ENCODE results near the gene GPX3.
A peak's percentile ranks its signal among the peaks of the same experiment; 100 is the strongest.

Gene GPX3

DNA sequence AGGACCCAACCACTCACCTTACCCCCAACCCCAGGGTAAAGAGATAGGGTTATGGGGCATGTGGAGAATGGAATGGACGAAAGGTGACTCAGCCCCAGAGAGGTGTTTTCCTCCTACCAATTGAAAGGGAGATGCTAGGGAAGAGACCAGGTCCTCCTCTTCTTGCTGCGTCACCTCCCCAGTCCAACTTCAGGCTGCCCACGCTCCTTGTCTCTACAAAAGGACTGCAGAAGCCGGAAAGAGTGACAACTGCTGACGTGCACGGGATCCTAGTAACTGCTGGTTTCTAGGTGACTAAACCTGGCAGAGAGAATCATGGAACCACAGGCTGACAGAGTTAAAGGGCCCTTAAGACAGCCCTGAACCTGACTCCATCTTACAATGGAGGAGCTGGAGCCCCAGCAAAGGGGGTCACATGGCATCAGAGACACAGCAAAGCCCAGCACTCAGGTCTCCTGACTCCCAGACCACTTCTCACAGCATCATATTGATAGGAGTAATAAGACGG, 2.2 kb downstream of the GPX3 start:
- peaks cover 11% of the 10 kb centered on the region for H3K4me1 Mint-ChIP-seq
- no peaks in the 10 kb centered on the region for H3K9me3 Mint-ChIP-seq
- no peak overlapping the region for H3K4me3 Mint-ChIP-seq
- H3K27ac Mint-ChIP-seq, result no peak overlapping the region
- DNase-seq, result no peak
- peaks cover 15% of the 10 kb centered on the region for H3K36me3 Mint-ChIP-seq
- CTCF ChIA-PET, result no interaction called here
- H3K27me3 Mint-ChIP-seq, result peaks cover 31% of the 10 kb centered on the region

DNA sequence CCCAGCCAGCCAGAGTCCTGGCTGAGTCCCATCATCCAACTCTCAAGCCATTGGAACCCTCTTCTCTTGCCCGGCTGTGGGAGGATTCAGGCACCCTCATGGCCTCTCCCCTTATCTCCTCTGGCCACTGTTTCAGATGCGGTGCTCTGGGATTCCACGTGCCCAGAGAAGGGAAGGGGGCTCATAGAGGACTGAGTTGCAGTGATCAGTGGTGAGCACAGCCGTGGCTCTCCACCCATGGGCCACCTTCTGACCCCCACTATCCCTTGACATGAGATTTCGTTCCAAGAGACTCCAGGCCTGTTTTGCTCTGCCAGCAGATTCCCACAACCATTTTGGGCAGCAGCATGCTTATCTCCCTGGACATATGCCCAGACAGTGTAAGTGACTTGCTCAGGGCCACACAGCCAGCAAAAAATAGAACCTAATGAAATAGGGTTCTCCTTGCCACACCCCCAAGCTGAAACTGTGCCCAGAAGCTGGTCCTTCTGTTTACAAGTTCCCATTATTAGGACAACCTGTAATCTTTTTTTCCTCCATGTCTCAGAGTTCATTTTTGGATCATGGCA, 2.7 kb downstream of the GPX3 start:
- no peak for DNase-seq
- Mint-ChIP-seq H3K27me3 (peaks cover 31% of the 10 kb centered on the region), H3K4me3 (no peak overlapping the region), H3K36me3 (peaks cover 16% of the 10 kb centered on the region), H3K27ac (no peak overlapping the region), H3K9me3 (no peaks in the 10 kb centered on the region), H3K4me1 (peaks cover 11% of the 10 kb centered on the region)
- CTCF ChIA-PET, result no interaction called here

DNA sequence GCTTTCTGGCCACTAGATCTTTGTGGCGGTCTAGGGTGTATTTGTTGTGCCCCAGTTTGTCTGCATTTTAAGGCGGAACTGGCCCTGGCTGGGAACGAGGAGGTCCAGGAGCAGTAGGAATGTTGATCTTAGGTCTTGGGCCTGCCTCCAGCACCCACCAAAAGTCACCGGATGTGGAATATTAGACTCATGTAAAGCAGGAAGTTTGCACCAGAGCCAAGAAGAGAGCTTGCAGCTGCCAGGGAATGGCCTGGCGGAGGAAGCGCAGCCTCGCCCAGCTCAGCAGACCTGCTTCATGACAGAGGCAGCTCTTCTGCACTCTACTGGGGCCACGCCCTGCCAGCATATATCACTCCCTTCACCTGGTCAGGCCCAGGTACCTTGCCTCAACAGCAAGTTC, 3.3 kb downstream of the GPX3 start:
- Mint-ChIP-seq H3K4me1 (peaks cover 11% of the 10 kb centered on the region), H3K9me3 (no peaks in the 10 kb centered on the region), H3K27me3 (peaks cover 31% of the 10 kb centered on the region), H3K36me3 (peaks cover 20% of the 10 kb centered on the region), H3K27ac (no peak overlapping the region), H3K4me3 (no peak overlapping the region)
- CTCF ChIA-PET, result no interaction called here
- no peak for DNase-seq

DNA sequence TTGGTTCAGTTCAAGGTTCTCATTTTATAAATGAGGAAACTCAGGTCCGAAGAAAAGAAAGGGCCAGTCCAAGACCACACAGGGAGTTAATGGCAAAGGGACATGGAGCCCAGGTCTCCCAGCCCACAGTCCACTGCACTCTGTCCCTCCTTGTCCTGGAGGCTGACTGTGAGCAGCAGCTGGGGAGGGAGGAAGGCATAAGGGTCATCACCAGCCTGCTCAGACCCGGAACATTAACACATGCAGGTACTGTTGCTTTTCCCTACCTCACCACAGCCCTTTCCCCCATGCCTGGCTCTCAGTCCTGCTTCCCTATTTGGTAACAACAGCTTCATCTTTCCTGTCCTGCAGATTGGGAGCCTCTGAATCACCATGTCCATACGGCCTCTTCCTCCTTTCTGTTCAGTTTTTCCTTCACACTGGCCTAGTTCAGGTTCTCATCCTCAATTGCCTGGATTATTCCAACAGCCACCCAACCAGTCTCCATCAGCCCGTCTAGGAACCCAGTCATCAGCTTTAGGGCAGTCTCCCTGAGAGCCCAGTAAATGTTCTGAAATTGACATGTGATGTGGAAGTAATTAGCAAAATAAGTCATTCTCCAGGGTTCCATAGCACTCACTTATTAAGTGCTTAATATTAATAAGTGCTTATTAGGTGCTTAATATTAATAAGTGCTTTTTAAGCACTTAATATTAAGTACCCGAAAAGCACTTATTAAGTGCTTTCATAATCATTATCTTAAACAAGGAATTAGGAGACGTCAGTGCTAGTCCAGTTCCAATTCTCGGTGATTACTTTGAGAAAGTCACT, 4.3 kb downstream of the GPX3 start:
- CTCF ChIA-PET, result interaction anchor here (0.9 kb wide), 1 partner anchor 25 kb away, joined by 4 read pairs; no protein-coding TSS in a partner anchor
- Mint-ChIP-seq H3K4me3 (no peak overlapping the region), H3K9me3 (no peaks in the 10 kb centered on the region), H3K36me3 (peaks cover 27% of the 10 kb centered on the region), H3K27me3 (peaks cover 29% of the 10 kb centered on the region), H3K27ac (no peak overlapping the region), H3K4me1 (peaks cover 5% of the 10 kb centered on the region)
- no peak for DNase-seq

DNA sequence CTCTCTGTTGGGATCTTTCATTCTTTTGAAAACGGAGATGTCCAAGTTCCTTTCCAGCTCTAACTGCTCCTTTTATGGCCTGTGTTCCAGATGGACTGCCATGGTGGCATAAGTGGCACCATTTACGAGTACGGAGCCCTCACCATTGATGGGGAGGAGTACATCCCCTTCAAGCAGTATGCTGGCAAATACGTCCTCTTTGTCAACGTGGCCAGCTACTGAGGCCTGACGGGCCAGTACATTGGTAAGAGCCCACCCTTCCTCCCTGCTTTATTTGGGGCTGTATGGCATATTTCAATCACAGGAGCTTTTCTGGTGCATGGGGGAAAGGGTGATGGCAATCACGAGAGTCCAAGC, 4.8 kb downstream of the GPX3 start:
- Mint-ChIP-seq H3K9me3 (no peaks in the 10 kb centered on the region), H3K27me3 (peaks cover 23% of the 10 kb centered on the region), H3K4me3 (no peak overlapping the region), H3K36me3 (peaks cover 29% of the 10 kb centered on the region), H3K4me1 (peaks cover 5% of the 10 kb centered on the region), H3K27ac (no peak overlapping the region)
- no peak for DNase-seq
- CTCF ChIA-PET, result no interaction called here

DNA sequence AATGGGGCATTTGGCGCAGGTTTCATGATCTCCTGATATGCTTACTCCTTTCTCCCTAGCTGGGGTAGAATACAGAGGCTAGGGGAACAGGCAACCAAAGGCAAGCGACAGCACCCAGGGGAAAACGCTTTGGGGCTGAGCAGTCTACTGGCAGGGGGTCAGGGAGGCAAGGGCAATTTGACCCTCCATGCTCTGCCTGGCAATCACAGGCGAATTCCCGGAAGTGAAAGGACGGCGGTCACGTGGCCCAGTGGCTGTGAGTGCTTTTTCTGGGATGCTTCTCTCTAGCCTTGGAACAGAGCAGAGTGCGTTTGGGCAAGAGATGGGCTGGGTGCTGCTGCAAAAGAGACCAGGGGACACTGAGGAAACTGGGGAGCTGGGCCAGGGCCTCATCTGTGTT, 5.7 kb downstream of the GPX3 start:
- Mint-ChIP-seq H3K9me3 (no peaks in the 10 kb centered on the region), H3K36me3 (peaks cover 35% of the 10 kb centered on the region), H3K4me1 (peaks cover 2% of the 10 kb centered on the region), H3K27ac (peak overlapping the region; percentile 19), H3K27me3 (peaks cover 15% of the 10 kb centered on the region), H3K4me3 (no peak overlapping the region)
- no peak for DNase-seq
- CTCF ChIA-PET, result interaction anchor here (1.0 kb wide), 1 partner anchor 100 kb away, joined by 4 read pairs; no protein-coding TSS in a partner anchor

DNA sequence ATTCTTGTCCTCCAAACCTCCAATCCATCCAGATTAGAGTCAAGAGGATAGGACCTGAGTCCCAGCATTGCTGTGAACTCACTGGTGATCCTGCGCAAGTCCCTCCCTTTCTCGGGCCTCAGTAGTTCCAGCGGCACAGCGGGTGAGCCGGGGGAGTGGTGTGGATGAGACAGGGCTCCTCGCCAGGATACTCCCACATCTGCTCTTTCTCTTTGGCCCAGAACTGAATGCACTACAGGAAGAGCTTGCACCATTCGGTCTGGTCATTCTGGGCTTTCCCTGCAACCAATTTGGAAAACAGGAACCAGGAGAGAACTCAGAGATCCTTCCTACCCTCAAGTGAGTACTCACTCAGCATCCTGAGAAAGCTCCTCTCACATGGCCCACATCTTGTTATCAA, 6.3 kb downstream of the GPX3 start:
- no peaks in the 10 kb centered on the region for H3K9me3 Mint-ChIP-seq
- H3K4me3 Mint-ChIP-seq, result no peak overlapping the region
- H3K27me3 Mint-ChIP-seq, result peaks cover 9% of the 10 kb centered on the region
- peaks cover 38% of the 10 kb centered on the region for H3K36me3 Mint-ChIP-seq
- H3K4me1 Mint-ChIP-seq, result no peaks in the 10 kb centered on the region
- H3K27ac Mint-ChIP-seq, result peak overlapping the region; percentile 19
- no peak for DNase-seq
- CTCF ChIA-PET, result interaction anchor here (1.0 kb wide), 1 partner anchor 99 kb away, joined by 4 read pairs; no protein-coding TSS in a partner anchor

DNA sequence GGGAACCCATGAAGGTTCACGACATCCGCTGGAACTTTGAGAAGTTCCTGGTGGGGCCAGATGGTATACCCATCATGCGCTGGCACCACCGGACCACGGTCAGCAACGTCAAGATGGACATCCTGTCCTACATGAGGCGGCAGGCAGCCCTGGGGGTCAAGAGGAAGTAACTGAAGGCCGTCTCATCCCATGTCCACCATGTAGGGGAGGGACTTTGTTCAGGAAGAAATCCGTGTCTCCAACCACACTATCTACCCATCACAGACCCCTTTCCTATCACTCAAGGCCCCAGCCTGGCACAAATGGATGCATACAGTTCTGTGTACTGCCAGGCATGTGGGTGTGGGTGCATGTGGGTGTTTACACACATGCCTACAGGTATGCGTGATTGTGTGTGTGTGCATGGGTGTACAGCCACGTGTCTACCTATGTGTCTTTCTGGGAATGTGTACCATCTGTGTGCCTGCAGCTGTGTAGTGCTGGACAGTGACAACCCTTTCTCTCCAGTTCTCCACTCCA, 7.6 kb downstream of the GPX3 start:
- Mint-ChIP-seq H3K4me1 (no peaks in the 10 kb centered on the region), H3K36me3 (peaks cover 44% of the 10 kb centered on the region), H3K4me3 (no peak overlapping the region), H3K27ac (no peak overlapping the region), H3K27me3 (no peaks in the 10 kb centered on the region), H3K9me3 (no peaks in the 10 kb centered on the region)
- CTCF ChIA-PET, result no interaction called here
- no peak for DNase-seq

DNA sequence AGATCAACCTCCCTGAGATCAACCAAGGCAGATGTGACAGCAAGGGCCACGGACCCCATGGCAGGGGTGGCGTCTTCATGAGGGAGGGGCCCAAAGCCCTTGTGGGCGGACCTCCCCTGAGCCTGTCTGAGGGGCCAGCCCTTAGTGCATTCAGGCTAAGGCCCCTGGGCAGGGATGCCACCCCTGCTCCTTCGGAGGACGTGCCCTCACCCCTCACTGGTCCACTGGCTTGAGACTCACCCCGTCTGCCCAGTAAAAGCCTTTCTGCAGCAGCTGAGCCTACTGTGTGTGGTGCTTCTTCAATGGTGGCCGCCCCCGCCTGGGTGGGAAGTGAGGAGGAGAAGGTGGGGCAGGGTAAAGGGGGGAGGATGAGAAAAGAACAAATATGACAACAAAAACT, 8.3 kb downstream of the GPX3 start:
- DNase-seq, result no peak
- Mint-ChIP-seq H3K4me3 (no peak overlapping the region), H3K9me3 (no peaks in the 10 kb centered on the region), H3K27ac (no peak overlapping the region), H3K4me1 (no peaks in the 10 kb centered on the region), H3K36me3 (peaks cover 46% of the 10 kb centered on the region), H3K27me3 (no peaks in the 10 kb centered on the region)
- CTCF ChIA-PET, result no interaction called here

DNA sequence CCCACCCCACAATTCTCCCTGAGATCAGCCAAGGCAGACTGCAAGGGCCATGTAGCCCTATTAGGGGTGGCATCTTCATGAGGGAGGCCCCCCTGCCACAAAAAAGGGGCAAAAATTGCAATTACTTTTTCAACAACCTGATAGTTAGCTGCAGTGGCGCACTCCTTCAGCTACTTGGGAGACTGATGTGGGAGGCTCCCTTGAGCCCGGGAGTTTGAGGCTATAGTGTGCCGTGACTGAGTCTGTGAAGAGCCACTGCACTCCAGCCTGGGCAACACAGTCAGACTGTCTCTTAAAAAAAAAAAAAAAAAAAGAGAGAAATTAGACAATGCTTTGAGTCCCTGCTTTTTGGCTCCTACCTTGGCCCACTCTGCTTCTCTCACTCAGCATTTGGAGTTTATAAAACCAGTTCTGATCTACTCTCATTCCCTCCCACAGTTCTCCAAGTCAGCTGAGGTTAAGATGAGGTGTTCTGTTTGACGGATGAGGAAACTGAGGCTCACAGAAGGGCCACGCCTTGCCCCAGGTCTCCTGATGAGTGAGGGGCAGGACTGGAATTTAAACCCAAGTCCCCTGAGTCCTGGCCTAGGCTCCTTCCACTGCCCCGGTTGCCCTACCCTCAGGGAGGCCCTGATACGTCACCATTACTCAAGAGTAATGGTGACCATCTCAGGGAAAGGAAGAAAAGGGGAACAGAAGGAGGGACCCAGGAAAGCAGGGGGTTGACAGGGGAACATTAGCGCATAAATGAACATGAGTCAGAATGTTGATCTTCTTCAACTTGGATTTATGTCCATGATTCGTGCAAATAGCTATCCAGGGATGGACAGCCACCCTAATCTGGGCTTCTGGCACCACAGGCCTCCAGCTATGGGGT, 9.0 kb downstream of the GPX3 start:
- Mint-ChIP-seq H3K4me1 (no peaks in the 10 kb centered on the region), H3K4me3 (no peak overlapping the region), H3K27ac (no peak overlapping the region), H3K36me3 (peaks cover 53% of the 10 kb centered on the region), H3K9me3 (no peaks in the 10 kb centered on the region), H3K27me3 (no peaks in the 10 kb centered on the region)
- no peak for DNase-seq
- CTCF ChIA-PET, result interaction anchor here (1.2 kb wide), 1 partner anchor 19 kb away, joined by 3 read pairs; no protein-coding TSS in a partner anchor

DNA sequence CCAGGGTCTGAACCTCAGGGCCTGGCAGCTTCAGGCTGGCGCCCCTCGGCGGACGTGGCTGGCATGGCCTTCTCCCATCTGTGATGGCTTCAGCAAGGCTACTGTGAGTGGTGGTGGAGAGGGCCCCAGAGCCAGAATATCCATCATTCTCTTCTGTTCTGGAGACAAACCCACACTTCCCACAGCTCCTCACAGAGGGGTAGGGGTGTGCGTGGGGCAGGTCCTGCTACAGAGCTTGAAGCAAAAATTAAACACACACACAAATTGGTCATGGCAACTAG, 9.6 kb downstream of the GPX3 start:
- Mint-ChIP-seq H3K27ac (no peak overlapping the region), H3K9me3 (no peaks in the 10 kb centered on the region), H3K27me3 (no peaks in the 10 kb centered on the region), H3K4me1 (no peaks in the 10 kb centered on the region), H3K4me3 (no peak overlapping the region), H3K36me3 (peaks cover 59% of the 10 kb centered on the region)
- no peak for DNase-seq
- CTCF ChIA-PET, result interaction anchor here (1.2 kb wide), 1 partner anchor 18 kb away, joined by 3 read pairs; no protein-coding TSS in a partner anchor

DNA sequence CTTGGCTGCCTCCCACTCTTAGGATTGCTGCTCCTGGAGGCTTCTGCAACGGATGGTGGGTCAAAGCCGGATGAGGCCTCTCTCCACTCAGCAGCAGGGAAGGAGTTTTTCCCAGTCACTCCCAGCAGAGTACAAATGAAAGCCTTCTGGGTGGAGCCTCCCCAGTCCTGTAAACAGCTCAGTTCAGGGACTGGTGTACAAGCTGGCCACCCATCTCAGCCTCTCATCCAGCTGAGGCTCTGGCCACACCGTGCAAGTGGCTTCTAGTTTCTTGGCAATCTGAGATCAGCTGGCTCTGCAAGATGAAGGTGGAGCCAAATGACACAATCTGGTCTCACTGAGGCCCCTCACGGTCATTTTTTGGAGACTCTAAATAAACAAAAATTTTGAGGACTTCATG, 10.0 kb downstream of the GPX3 start:
- CTCF ChIA-PET, result interaction anchor here (1.2 kb wide), 1 partner anchor 18 kb away, joined by 3 read pairs; no protein-coding TSS in a partner anchor
- Mint-ChIP-seq H3K27me3 (no peaks in the 10 kb centered on the region), H3K4me3 (no peak overlapping the region), H3K36me3 (peaks cover 61% of the 10 kb centered on the region), H3K9me3 (no peaks in the 10 kb centered on the region), H3K4me1 (no peaks in the 10 kb centered on the region), H3K27ac (no peak overlapping the region)
- DNase-seq, result no peak

DNA sequence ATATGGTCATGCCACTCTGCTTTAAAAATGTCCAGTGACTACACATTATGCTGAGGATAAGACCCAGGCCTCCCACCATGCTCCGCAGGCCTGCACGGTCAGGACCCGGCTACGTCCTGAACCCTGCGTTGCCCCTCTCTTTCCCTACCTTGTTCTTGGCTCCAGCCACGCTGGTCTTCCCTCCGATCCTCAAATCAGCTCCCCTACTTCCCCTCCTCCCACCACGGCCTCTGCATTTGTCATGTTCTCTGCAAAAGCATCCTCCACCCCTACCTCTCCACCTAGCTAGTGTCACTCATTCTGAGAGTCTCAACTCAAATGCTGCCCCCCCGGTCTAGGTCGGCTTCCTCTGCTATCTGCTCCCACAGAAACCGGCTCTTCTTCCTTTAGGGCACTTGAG, 11.2 kb downstream of the GPX3 start:
- peaks cover 61% of the 10 kb centered on the region for H3K36me3 Mint-ChIP-seq
- no peak for DNase-seq
- H3K27me3 Mint-ChIP-seq, result no peaks in the 10 kb centered on the region
- no peaks in the 10 kb centered on the region for H3K4me1 Mint-ChIP-seq
- H3K27ac Mint-ChIP-seq, result no peak overlapping the region
- no peak overlapping the region for H3K4me3 Mint-ChIP-seq
- CTCF ChIA-PET, result no interaction called here
- no peaks in the 10 kb centered on the region for H3K9me3 Mint-ChIP-seq

DNA sequence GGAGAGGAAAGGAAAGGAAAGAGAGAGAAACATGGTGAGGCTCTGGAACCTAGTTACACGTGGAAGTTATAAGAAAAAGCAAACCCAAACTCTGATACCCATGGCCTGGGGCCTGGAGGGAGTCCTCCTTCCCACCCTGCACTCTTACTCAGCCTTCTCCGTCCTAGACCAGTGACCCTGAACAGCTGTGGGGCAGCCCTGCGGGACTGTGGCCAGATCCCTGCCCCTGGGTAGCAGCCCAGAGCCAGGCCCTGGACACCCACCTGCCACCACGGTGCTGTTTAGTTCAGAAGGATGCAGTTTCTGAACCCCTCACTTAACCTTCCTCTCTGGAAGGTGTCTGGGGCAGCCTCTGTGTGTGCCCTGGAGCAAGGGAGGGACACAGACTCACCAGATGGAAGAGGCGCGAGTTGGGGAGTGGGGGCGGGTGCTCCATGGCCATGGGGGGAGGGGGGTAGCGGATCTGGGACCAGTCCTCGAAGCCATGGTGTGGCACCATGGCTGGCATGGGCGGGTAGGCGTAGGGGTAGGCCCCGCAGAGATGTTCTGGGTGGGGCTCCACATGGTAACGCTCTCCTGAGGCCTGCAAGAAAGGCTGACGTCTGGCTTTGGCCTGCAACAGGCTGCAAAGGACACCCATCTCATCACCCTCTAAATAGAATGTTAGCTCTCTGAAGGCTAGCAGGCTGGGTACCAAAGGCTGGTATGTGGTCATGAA, 13.0 kb downstream of the GPX3 start:
- Mint-ChIP-seq H3K27me3 (no peaks in the 10 kb centered on the region), H3K9me3 (no peaks in the 10 kb centered on the region), H3K27ac (no peak overlapping the region), H3K4me3 (no peak overlapping the region), H3K36me3 (peaks cover 64% of the 10 kb centered on the region), H3K4me1 (peaks cover 2% of the 10 kb centered on the region)
- no peak for DNase-seq
- CTCF ChIA-PET, result interaction anchor here (0.6 to 0.9 kb wide), 2 partner anchors 14 to 39 kb away, joined by 3 read pairs; no protein-coding TSS in a partner anchor

Measured in activated naive CD4-positive, alpha-beta T cell treated with anti-CD3 and anti-CD28 coated beads, Interleukin-2, amount 10 ng/mL, durations not matched to agents 7 days and 5 days (primary cell).